ENCODE data around the gene SLC2A14. TPM values are rescaled to one million over a fixed set of nuclear protein-coding genes. Genes with fewer than 3 reads are reported as not detected.
"Not testable (repeated sequence)": the region's sequence is repeated elsewhere in the genome, so short reads cannot be mapped to it uniquely, and the experiment has no call there.

The SLC2A14 gene
- total RNA-seq, 2 donors from 2014 or later, result 0.17 to 6.4 TPM

DNA sequence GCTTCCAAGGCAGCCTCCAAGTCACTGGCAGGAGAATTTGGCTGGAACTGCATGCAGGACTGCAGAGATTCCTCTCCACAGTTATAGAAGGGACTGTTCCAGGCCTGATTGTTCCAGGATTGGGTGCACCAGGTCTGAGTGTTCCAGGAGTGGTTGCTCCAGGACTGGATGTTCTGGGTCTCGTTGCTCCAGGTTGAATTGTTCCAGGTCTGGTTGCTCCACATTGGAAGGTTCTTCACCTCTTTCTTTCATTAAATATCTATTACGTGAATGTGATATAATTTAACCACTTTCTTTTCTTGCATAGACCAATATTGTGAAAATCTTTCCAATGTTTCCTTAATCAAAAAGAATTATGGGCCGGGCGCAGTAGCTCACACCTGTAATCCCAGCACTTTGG lies 24.0 kb upstream of the SLC2A14 start:
- not testable (repeated sequence) for H3K27ac Mint-ChIP-seq; H3K36me3 Mint-ChIP-seq (ENCODE audit: low read depth); H3K9me3 ChIP-seq (ENCODE audit: control insufficient read depth, low read length, poor library complexity, severe bottlenecking); DNase-seq; ATAC-seq; H3K4me1 Mint-ChIP-seq; H3K4me3 Mint-ChIP-seq
- peaks cover 12% of the 10 kb centered on the region for H3K27me3 Mint-ChIP-seq

GRCh38 chr12:7892186-7892980 lies 19.7 kb upstream of the SLC2A14 start:
- no peaks in the 10 kb centered on the region for H3K4me1 Mint-ChIP-seq
- H3K27ac Mint-ChIP-seq, result no peak overlapping the region
- H3K9me3 ChIP-seq (ENCODE audit: control insufficient read depth, low read length, poor library complexity, severe bottlenecking), result no peaks in the 10 kb centered on the region
- DNase-seq (no peak), ATAC-seq (no peak)
- peaks cover 21% of the 10 kb centered on the region for H3K27me3 Mint-ChIP-seq
- H3K4me3 Mint-ChIP-seq, result no peak overlapping the region
- H3K36me3 Mint-ChIP-seq (ENCODE audit: low read depth), result no peaks in the 10 kb centered on the region

DNA sequence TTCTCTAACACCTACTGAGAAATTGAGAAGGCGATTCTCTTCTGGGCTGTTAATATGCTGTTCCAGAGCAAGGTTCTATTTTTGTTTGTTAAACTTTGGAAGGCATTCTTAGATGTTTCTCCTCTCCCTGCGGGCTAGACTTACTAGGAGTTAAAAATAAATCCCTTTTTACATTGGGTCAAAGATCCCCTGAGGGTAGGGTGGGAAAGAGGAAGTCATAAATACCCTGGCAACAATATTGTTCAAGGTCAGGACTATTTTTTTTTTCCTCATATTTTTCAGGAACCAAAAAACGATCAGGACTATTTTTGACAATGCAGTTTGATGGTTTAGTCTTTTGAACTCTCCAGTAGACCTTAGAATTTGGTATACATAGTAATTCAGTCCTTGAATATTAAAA lies 12.0 kb upstream of the SLC2A14 start:
- no peak overlapping the region for H3K4me3 Mint-ChIP-seq
- DNase-seq (no peak), ATAC-seq (no peak)
- H3K4me1 Mint-ChIP-seq, result no peaks in the 10 kb centered on the region
- H3K9me3 ChIP-seq (ENCODE audit: control insufficient read depth, low read length, poor library complexity, severe bottlenecking), result no peaks in the 10 kb centered on the region
- H3K36me3 Mint-ChIP-seq (ENCODE audit: low read depth), result no peaks in the 10 kb centered on the region
- peaks cover 14% of the 10 kb centered on the region for H3K27me3 Mint-ChIP-seq
- H3K27ac Mint-ChIP-seq, result no peak overlapping the region

DNA sequence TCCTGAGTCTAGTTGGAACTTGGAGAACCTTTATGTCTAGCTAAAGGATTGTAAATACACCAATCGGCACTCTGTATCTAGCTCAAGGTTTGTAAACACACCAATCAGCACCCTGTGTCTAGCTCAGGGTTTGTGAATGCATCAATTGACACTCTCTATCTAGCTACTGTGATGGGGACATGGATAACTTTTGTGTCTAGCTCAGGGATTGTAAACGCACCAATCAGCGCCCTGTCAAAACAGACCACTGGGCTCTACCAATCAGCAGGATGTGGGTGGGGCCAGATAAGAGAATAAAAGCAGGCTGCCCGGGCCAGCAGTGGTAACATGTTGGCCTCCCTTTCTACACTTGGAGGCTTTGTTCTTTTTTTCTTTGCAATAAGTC lies 9.0 kb upstream of the SLC2A14 start:
- H3K27me3 Mint-ChIP-seq; H3K9me3 ChIP-seq (ENCODE audit: control insufficient read depth, low read length, poor library complexity, severe bottlenecking); H3K4me3 Mint-ChIP-seq; H3K4me1 Mint-ChIP-seq; H3K36me3 Mint-ChIP-seq (ENCODE audit: low read depth); ATAC-seq; H3K27ac Mint-ChIP-seq; DNase-seq: not testable (repeated sequence)

- not testable (repeated sequence) for H3K9me3 ChIP-seq (ENCODE audit: control insufficient read depth, low read length, poor library complexity, severe bottlenecking); H3K4me3 Mint-ChIP-seq; H3K36me3 Mint-ChIP-seq (ENCODE audit: low read depth); H3K27me3 Mint-ChIP-seq; H3K27ac Mint-ChIP-seq; DNase-seq; ATAC-seq; H3K4me1 Mint-ChIP-seq
These were observed 8.4 kb upstream of the SLC2A14 start for GRCh38 chr12:7880952-7881735.

GRCh38 chr12:7879246-7879645 lies 6.5 kb upstream of the SLC2A14 start:
- ATAC-seq (no peak), DNase-seq (no peak)
- Mint-ChIP-seq H3K4me3 (no peak overlapping the region), H3K27me3 (peaks cover under 1% of the 10 kb centered on the region), H3K4me1 (no peaks in the 10 kb centered on the region), H3K27ac (no peak overlapping the region), H3K36me3 (ENCODE audit: low read depth) (no peaks in the 10 kb centered on the region)
- H3K9me3 ChIP-seq (ENCODE audit: control insufficient read depth, low read length, poor library complexity, severe bottlenecking), result no peaks in the 10 kb centered on the region

GRCh38 chr12:7877420-7877819 lies 4.7 kb upstream of the SLC2A14 start:
- Mint-ChIP-seq H3K27me3 (peaks cover 14% of the 10 kb centered on the region), H3K27ac (no peak overlapping the region), H3K4me3 (no peak overlapping the region), H3K36me3 (ENCODE audit: low read depth) (no peaks in the 10 kb centered on the region), H3K4me1 (peaks cover 2% of the 10 kb centered on the region)
- DNase-seq, result no peak
- ATAC-seq, result no peak
- H3K9me3 ChIP-seq (ENCODE audit: control insufficient read depth, low read length, poor library complexity, severe bottlenecking), result no peaks in the 10 kb centered on the region

GRCh38 chr12:7870335-7870734 lies 2.4 kb downstream of the SLC2A14 start:
- DNase-seq (no peak), ATAC-seq (no peak)
- Mint-ChIP-seq H3K4me1 (peaks cover 7% of the 10 kb centered on the region), H3K4me3 (no peak overlapping the region), H3K36me3 (ENCODE audit: low read depth) (peaks cover 2% of the 10 kb centered on the region), H3K27me3 (peaks cover 54% of the 10 kb centered on the region), H3K27ac (no peak overlapping the region)
- H3K9me3 ChIP-seq (ENCODE audit: control insufficient read depth, low read length, poor library complexity, severe bottlenecking), result no peaks in the 10 kb centered on the region

GRCh38 chr12:7869137-7869536 lies 3.6 kb downstream of the SLC2A14 start:
- H3K27ac Mint-ChIP-seq, result no peak overlapping the region
- peaks cover 53% of the 10 kb centered on the region for H3K27me3 Mint-ChIP-seq
- ATAC-seq (no peak), DNase-seq (no peak)
- peaks cover 2% of the 10 kb centered on the region for H3K36me3 Mint-ChIP-seq (ENCODE audit: low read depth)
- H3K9me3 ChIP-seq (ENCODE audit: control insufficient read depth, low read length, poor library complexity, severe bottlenecking), result no peaks in the 10 kb centered on the region
- no peak overlapping the region for H3K4me3 Mint-ChIP-seq
- peaks cover 7% of the 10 kb centered on the region for H3K4me1 Mint-ChIP-seq

DNA sequence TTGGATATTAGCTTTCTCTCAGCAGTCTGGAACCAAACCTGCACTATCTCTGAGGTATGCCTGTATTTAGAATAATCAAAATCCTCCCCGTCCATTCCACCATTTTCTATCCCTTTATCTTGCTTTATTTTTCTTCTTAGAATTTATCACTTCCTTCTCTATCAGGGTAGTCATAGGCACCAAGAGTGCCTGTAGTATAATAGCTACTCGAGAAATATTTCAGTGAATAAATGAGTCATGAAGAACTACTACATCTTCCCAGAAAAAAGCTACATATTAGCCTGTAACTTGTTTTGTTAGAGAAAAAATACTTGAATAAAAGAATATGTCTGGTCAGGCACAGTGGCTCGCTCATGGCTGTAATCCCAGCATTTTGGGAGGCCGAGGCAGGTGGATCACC lies 4.3 kb downstream of the SLC2A14 start:
- H3K4me3 Mint-ChIP-seq, result no peak overlapping the region
- DNase-seq (no peak), ATAC-seq (no peak)
- no peaks in the 10 kb centered on the region for H3K9me3 ChIP-seq (ENCODE audit: control insufficient read depth, low read length, poor library complexity, severe bottlenecking)
- peaks cover 45% of the 10 kb centered on the region for H3K27me3 Mint-ChIP-seq
- peaks cover 2% of the 10 kb centered on the region for H3K36me3 Mint-ChIP-seq (ENCODE audit: low read depth)
- H3K4me1 Mint-ChIP-seq, result peaks cover 7% of the 10 kb centered on the region
- H3K27ac Mint-ChIP-seq, result no peak overlapping the region

DNA sequence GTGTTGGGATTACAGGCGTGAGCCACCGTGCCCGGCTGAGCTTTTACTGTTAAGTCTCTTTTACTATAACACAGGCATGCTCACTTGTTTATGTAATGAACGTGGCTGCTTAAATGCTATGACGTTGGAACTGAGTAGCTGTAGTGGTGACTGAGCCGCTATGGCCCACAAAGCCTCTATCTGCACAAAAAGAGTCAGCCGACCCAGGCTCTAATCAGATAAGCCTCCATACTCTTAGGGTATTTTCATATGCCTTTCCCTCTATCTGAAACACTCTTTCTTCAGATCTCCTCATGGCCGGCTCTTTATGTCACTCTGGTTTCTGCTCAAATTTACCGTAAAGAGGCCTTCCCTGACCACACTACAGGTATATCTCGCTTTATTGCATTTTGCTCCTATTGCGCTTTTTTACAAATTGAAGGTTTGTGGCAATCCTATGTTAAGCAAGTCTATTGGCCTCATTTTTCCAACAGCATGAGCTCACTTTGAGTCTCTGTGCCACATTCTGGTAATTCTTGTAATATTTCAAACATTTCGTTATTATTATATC lies 8.0 kb downstream of the SLC2A14 start:
- no peak for DNase-seq
- no peaks in the 10 kb centered on the region for H3K9me3 ChIP-seq (ENCODE audit: control insufficient read depth, low read length, poor library complexity, severe bottlenecking)
- Mint-ChIP-seq H3K27ac (no peak overlapping the region), H3K36me3 (ENCODE audit: low read depth) (peaks cover 2% of the 10 kb centered on the region), H3K4me1 (peaks cover 6% of the 10 kb centered on the region), H3K4me3 (no peak overlapping the region), H3K27me3 (peaks cover 24% of the 10 kb centered on the region)
- no peak for ATAC-seq

GRCh38 chr12:7862814-7863348 lies 9.8 kb downstream of the SLC2A14 start:
- not testable (repeated sequence) for ATAC-seq; H3K9me3 ChIP-seq (ENCODE audit: control insufficient read depth, low read length, poor library complexity, severe bottlenecking); DNase-seq; H3K36me3 Mint-ChIP-seq (ENCODE audit: low read depth); H3K4me1 Mint-ChIP-seq
- peak overlapping the region; percentile 68 for H3K4me3 Mint-ChIP-seq
- peak overlapping the region; percentile 66 for H3K27ac Mint-ChIP-seq
- H3K27me3 Mint-ChIP-seq, result peaks cover 18% of the 10 kb centered on the region

GRCh38 chr12:7862301-7862700 lies 10.4 kb downstream of the SLC2A14 start:
- H3K36me3 Mint-ChIP-seq (ENCODE audit: low read depth); H3K4me1 Mint-ChIP-seq; DNase-seq; H3K27ac Mint-ChIP-seq; H3K4me3 Mint-ChIP-seq; H3K9me3 ChIP-seq (ENCODE audit: control insufficient read depth, low read length, poor library complexity, severe bottlenecking); ATAC-seq: not testable (repeated sequence)
- H3K27me3 Mint-ChIP-seq, result peaks cover 15% of the 10 kb centered on the region

All from T-helper 17 cell (primary cell).